Measurements from ENCODE around the gene ZC3H12A. TPM values are rescaled to one million over a fixed set of nuclear protein-coding genes. Genes with fewer than 3 reads are reported as not detected.

Gene ZC3H12A
- total and polyA plus RNA-seq, 2 experiments from 2014 or later, result 9.0 to 9.3 TPM

- TF ChIP-seq, protein P1, sequence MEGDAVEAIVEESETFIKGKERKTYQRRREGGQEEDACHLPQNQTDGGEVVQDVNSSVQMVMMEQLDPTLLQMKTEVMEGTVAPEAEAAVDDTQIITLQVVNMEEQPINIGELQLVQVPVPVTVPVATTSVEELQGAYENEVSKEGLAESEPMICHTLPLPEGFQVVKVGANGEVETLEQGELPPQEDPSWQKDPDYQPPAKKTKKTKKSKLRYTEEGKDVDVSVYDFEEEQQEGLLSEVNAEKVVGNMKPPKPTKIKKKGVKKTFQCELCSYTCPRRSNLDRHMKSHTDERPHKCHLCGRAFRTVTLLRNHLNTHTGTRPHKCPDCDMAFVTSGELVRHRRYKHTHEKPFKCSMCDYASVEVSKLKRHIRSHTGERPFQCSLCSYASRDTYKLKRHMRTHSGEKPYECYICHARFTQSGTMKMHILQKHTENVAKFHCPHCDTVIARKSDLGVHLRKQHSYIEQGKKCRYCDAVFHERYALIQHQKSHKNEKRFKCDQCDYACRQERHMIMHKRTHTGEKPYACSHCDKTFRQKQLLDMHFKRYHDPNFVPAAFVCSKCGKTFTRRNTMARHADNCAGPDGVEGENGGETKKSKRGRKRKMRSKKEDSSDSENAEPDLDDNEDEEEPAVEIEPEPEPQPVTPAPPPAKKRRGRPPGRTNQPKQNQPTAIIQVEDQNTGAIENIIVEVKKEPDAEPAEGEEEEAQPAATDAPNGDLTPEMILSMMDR (conservative IDR thresholded peaks at IDR 0.05; ENCODE audit: low read depth in 2 of 2), result no peak
- no peak for TF ChIP-seq NANOG (IDR thresholded peaks at IDR 0.05; ENCODE audit: borderline replicate concordance)
- TF ChIP-seq CREB1 (CRISPR knock-in tag; IDR thresholded peaks at IDR 0.05; ENCODE audit: low read depth), result no peak
- no peak for TF ChIP-seq ZNF331 (CRISPR knock-in tag; IDR thresholded peaks at IDR 0.05; ENCODE audit: low read depth)
- TF ChIP-seq, protein P2, sequence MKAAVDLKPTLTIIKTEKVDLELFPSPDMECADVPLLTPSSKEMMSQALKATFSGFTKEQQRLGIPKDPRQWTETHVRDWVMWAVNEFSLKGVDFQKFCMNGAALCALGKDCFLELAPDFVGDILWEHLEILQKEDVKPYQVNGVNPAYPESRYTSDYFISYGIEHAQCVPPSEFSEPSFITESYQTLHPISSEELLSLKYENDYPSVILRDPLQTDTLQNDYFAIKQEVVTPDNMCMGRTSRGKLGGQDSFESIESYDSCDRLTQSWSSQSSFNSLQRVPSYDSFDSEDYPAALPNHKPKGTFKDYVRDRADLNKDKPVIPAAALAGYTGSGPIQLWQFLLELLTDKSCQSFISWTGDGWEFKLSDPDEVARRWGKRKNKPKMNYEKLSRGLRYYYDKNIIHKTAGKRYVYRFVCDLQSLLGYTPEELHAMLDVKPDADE (IDR thresholded peaks at IDR 0.05), result no peak
- TF ChIP-seq JUNB (IDR thresholded peaks at IDR 0.05; ENCODE audit: unreplicated experiment), result no peak
- TF ChIP-seq EZH2phosphoT487 (IDR thresholded peaks at IDR 0.05; ENCODE audit: unreplicated experiment), result no peak
- no peak for TF ChIP-seq POLR2AphosphoS5 (IDR thresholded peaks at IDR 0.05; ENCODE audit: low read depth)
- no peak for TF ChIP-seq EZH2 (IDR thresholded peaks at IDR 0.05; ENCODE audit: low read depth, unreplicated experiment)
Observed at GRCh38 chr1:37465593-37466517, 8.5 kb upstream of the ZC3H12A start (continued).

- Histone ChIP-seq H3K4me1 (ENCODE audit: insufficient read depth) (peaks cover 10% of the 10 kb centered on the region; the same call in 1 of the 2 replicates), H2AFZ (no peak overlapping the region), H3K4me3 (no peak overlapping the region), H3K79me2 (replicated peaks; ENCODE audit: insufficient read depth) (no peaks in the 10 kb centered on the region), H3K4me2 (no peak overlapping the region), H3F3A (replicated peaks; ENCODE audit: low read depth) (no peaks in the 10 kb centered on the region), H3K36me3 (ENCODE audit: insufficient read depth) (no peaks in the 10 kb centered on the region), H3K9me2 (ENCODE audit: insufficient read depth) (no peaks in the 10 kb centered on the region), H3K27ac (ENCODE audit: low read depth) (no peak overlapping the region), H3K27me3 (ENCODE audit: insufficient read depth) (peaks cover 5% of the 10 kb centered on the region; the same call in 1 of the 2 replicates), H4K20me1 (replicated peaks; ENCODE audit: insufficient read depth) (no peaks in the 10 kb centered on the region)
- Mint-ChIP-seq H3K4me3 (no peak overlapping the region), H3K36me3 (ENCODE audit: low read depth) (no peaks in the 10 kb centered on the region), H3K4me1 (peaks cover 18% of the 10 kb centered on the region), H3K9me3 (no peaks in the 10 kb centered on the region), H3K27me3 (ENCODE audit: insufficient read depth, low read depth, poor library complexity) (peaks cover 13% of the 10 kb centered on the region), H3K27ac (no peak overlapping the region)
- DNase-seq (ENCODE audit: low spot score) (no peak), ATAC-seq (no peak)
- TF ChIP-seq EZH2 (IDR thresholded peaks at IDR 0.05; ENCODE audit: low read depth, unreplicated experiment) (no peak), ZNF331 (CRISPR knock-in tag; IDR thresholded peaks at IDR 0.05; ENCODE audit: low read depth) (no peak), STAT1 (IDR thresholded peaks at IDR 0.05; ENCODE audit: unreplicated experiment) (no peak), POLR2AphosphoS5 (IDR thresholded peaks at IDR 0.05; ENCODE audit: low read depth) (no peak), NANOG (IDR thresholded peaks at IDR 0.05; ENCODE audit: borderline replicate concordance) (no peak), ZNF114 (CRISPR knock-in tag; IDR thresholded peaks at IDR 0.05) (no peak), EZH2phosphoT487 (IDR thresholded peaks at IDR 0.05; ENCODE audit: unreplicated experiment) (no peak), JUNB (IDR thresholded peaks at IDR 0.05; ENCODE audit: unreplicated experiment) (no peak)
- TF ChIP-seq, protein P3, sequence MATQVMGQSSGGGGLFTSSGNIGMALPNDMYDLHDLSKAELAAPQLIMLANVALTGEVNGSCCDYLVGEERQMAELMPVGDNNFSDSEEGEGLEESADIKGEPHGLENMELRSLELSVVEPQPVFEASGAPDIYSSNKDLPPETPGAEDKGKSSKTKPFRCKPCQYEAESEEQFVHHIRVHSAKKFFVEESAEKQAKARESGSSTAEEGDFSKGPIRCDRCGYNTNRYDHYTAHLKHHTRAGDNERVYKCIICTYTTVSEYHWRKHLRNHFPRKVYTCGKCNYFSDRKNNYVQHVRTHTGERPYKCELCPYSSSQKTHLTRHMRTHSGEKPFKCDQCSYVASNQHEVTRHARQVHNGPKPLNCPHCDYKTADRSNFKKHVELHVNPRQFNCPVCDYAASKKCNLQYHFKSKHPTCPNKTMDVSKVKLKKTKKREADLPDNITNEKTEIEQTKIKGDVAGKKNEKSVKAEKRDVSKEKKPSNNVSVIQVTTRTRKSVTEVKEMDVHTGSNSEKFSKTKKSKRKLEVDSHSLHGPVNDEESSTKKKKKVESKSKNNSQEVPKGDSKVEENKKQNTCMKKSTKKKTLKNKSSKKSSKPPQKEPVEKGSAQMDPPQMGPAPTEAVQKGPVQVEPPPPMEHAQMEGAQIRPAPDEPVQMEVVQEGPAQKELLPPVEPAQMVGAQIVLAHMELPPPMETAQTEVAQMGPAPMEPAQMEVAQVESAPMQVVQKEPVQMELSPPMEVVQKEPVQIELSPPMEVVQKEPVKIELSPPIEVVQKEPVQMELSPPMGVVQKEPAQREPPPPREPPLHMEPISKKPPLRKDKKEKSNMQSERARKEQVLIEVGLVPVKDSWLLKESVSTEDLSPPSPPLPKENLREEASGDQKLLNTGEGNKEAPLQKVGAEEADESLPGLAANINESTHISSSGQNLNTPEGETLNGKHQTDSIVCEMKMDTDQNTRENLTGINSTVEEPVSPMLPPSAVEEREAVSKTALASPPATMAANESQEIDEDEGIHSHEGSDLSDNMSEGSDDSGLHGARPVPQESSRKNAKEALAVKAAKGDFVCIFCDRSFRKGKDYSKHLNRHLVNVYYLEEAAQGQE (IDR thresholded peaks at IDR 0.05; ENCODE audit: unreplicated experiment), result no peak
- TF ChIP-seq, protein P2 (IDR thresholded peaks at IDR 0.05), result no peak
- TF ChIP-seq, protein P1 (conservative IDR thresholded peaks at IDR 0.05; ENCODE audit: low read depth in 2 of 2), result no peak
Observed at GRCh38 chr1:37468037-37468436, 6.3 kb upstream of the ZC3H12A start.

Measured in GM23338 (cell line).